ELR (cell line): ENCODE data around the gene NRSN2.

Experiments used
- DNase-seq: peaks from one replicate; pipeline ENCODE4 v3.0.0-alpha.2; 2015; ENCODE audit warnings: low read depth

NRSN2 gene

DNA sequence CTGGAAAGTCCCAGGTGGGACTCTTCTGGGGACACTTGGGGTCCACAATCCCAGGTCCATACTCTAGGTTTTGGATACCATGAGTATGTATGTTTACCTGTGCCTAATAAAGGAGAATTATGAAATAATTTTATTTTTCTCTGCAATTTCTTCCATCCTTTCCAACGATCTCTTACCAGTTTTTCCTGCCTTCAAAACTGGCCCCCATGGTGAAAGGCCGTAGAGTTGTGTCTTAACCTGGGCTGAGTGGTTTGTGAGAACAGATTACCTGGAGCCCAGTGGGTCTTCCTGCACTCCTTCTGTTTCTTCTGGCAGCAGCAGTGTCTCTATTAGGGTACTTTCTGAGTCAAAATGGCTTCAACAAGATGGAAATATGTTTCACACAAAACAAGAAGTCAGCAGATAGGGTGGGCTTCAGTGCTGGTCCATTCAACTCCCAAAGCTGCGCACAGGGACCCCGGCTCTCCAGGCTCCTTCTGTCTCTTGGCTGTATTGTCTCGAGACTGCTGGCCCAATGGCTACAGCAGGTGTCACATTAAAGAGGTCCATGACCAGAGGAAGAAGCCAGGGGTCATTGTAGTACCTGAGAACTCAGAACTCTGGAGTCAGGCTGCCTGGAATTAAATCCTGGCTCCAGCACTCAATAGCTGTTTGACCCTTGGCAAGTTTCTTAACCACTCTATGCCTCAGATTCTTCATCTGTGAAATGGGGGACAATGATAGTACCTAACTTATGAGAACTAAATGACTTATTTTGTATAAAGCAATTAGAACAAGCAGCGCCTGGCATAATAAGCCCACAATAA, 50.7 kb downstream of the NRSN2 start:
- DNase-seq, result no peak

GRCh38 chr20:399182-399707, 52.3 kb downstream of the NRSN2 start:
- no peak for DNase-seq

DNA sequence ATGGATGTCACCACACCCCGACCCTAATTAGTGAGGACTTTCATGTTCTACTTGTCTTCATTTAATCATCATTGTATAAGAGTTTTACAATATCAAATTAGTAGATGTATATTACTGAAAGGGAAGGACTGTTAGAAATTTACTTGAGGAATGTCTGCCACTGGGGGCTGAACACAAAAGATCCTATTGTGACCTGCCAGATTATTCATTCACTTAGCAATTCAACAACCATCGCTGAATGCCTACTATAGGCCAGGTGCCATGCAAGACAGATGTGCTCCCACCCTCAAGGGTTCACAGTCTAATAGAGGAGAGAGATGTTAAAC, 53.2 kb downstream of the NRSN2 start:
- DNase-seq, result no peak

DNA sequence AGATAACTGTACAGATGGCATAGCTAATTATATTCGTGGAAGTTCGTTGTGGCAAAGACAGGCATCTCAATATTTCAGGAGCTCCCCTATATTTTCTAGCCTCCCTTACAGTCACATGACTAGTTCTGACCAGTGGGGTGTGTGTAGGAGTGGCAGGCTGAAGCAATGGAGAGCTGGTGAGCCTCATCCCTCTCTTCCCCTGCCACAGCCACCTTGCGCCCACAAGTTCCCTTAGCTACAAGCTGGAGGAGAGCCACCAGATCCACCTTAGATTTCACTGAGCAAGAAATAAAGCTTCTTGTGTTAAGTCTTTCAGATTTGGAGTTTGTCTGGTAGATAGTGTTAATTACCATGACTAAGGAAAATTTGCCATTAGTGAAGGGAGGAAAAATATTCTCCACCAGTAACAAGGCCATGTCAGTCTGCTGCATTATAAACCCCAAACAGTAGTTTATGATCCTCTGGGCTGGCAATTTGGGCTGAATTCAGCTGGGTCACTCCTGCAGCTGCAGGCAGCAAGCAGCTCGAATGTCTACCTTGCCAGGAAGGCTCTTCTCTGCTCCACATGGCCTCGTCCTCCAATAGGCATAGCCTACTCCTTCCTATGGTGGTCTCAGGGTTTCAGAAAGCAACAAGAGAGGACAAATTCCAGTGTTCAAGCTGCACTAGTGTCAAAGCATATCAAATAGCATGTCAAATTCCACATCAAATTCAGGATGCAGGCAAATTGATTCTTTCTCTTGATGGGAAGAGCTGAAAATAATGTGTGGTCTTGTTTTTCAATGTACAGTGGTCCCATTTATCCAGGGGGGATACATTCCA, 53.8 kb downstream of the NRSN2 start:
- DNase-seq, result no peak

- peak; percentile 83 for DNase-seq
These were observed 55.0 kb downstream of the NRSN2 start for GRCh38 chr20:401682-402495.

- no peak for DNase-seq
These were observed 55.6 kb downstream of the NRSN2 start for GRCh38 chr20:402496-402885.

DNA sequence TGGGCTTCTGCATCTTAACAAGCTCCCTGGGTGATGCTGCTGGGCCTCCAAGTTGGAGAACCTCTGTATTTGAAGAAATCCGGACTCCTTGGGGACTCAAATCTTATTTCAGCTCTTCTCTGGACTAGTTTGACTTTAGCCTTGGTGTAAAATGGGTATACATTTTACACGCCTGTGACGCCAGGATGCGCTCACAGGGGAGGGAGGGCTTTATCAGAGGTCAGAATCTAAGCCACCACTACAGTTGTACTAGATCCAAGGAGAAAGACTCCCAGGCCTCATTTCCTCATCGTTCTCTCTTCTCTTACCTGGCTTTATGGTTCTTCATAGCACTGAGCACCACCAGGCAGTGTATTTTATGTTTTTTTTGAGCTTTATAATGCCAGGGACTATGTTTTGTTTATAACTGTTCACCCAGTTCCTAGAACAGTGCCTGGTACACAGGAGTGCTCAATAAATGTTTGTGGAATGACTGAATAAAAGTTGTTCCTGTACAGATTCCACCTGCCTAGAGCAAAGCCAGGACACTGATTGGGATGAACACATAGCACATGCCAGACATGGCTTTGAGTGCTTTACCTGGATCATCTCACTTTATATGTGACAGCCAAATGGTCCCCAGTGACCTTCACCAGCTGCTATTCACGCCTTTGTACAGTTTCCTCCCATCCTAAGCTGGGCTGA, 56.1 kb downstream of the NRSN2 start:
- no peak for DNase-seq

DNA sequence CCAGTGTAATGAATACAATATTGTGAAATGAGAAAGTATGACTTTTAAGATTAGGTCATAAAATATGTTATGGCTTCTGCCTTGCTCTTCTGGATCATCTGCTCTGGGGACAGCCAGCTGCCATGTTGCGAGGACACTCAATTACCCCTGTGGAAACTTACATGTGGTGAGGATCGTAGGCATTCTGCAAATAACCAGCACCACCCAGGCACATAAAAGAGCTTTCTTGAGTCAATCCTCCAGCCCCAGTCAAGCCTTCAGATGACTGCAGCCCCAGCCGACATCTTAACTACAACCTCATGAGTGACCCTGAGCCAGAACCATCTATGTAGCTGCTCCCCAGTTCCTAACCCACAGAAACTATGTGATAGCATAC, 56.7 kb downstream of the NRSN2 start:
- DNase-seq, result no peak

- no peak for DNase-seq
These were observed 57.2 kb downstream of the NRSN2 start for GRCh38 chr20:404088-404487.
